ENCODE data around the gene SDF4.

SDF4 gene

GRCh38 chr1:1259951-1260600, 28.3 kb upstream of the SDF4 start:
- peaks cover 57% of the 10 kb centered on the region for H3K36me3 ChIP-seq (ENCODE audit: control insufficient read depth, insufficient read depth, low read length)
- H3K4me3 ChIP-seq (ENCODE audit: insufficient read depth, low read depth, low read length, poor library complexity, severe bottlenecking): no peak overlapping the region
- DNase-seq: no peak
- no peak overlapping the region for H3K27ac ChIP-seq (ENCODE audit: insufficient read depth, low read length, poor library complexity, severe bottlenecking)
- H3K9me3 ChIP-seq (ENCODE audit: control insufficient read depth, low read length): no peaks in the 10 kb centered on the region
- H3K4me1 ChIP-seq (ENCODE audit: control insufficient read depth, insufficient read depth, low read length, poor library complexity, severe bottlenecking): peaks cover 4% of the 10 kb centered on the region
- no peaks in the 10 kb centered on the region for H3K27me3 ChIP-seq (replicated peaks; ENCODE audit: control insufficient read depth, insufficient read depth, low read length, poor library complexity, severe bottlenecking)

- peaks cover 58% of the 10 kb centered on the region for H3K36me3 ChIP-seq (ENCODE audit: control insufficient read depth, insufficient read depth, low read length)
- no peaks in the 10 kb centered on the region for H3K9me3 ChIP-seq (ENCODE audit: control insufficient read depth, low read length)
- no peaks in the 10 kb centered on the region for H3K27me3 ChIP-seq (replicated peaks; ENCODE audit: control insufficient read depth, insufficient read depth, low read length, poor library complexity, severe bottlenecking)
- no peak overlapping the region for H3K27ac ChIP-seq (ENCODE audit: insufficient read depth, low read length, poor library complexity, severe bottlenecking)
- no peak overlapping the region for H3K4me3 ChIP-seq (ENCODE audit: insufficient read depth, low read depth, low read length, poor library complexity, severe bottlenecking)
- no peak for DNase-seq
- H3K4me1 ChIP-seq (ENCODE audit: control insufficient read depth, insufficient read depth, low read length, poor library complexity, severe bottlenecking): peaks cover 4% of the 10 kb centered on the region
Observed at GRCh38 chr1:1259540-1259939, 27.7 kb upstream of the SDF4 start.

- Histone ChIP-seq H3K27me3 (replicated peaks; ENCODE audit: control insufficient read depth, insufficient read depth, low read length, poor library complexity, severe bottlenecking) (no peaks in the 10 kb centered on the region), H3K27ac (ENCODE audit: insufficient read depth, low read length, poor library complexity, severe bottlenecking) (no peak overlapping the region), H3K4me1 (ENCODE audit: control insufficient read depth, insufficient read depth, low read length, poor library complexity, severe bottlenecking) (peaks cover 4% of the 10 kb centered on the region), H3K36me3 (ENCODE audit: control insufficient read depth, insufficient read depth, low read length) (peaks cover 56% of the 10 kb centered on the region), H3K9me3 (ENCODE audit: control insufficient read depth, low read length) (no peaks in the 10 kb centered on the region), H3K4me3 (ENCODE audit: insufficient read depth, low read depth, low read length, poor library complexity, severe bottlenecking) (no peak overlapping the region)
- no peak for DNase-seq
Observed at GRCh38 chr1:1259119-1259488, 27.3 kb upstream of the SDF4 start.

- Histone ChIP-seq H3K27me3 (replicated peaks; ENCODE audit: control insufficient read depth, insufficient read depth, low read length, poor library complexity, severe bottlenecking) (no peaks in the 10 kb centered on the region), H3K4me1 (ENCODE audit: control insufficient read depth, insufficient read depth, low read length, poor library complexity, severe bottlenecking) (peaks cover 4% of the 10 kb centered on the region), H3K27ac (ENCODE audit: insufficient read depth, low read length, poor library complexity, severe bottlenecking) (no peak overlapping the region), H3K36me3 (ENCODE audit: control insufficient read depth, insufficient read depth, low read length) (peaks cover 44% of the 10 kb centered on the region), H3K4me3 (ENCODE audit: insufficient read depth, low read depth, low read length, poor library complexity, severe bottlenecking) (no peak overlapping the region), H3K9me3 (ENCODE audit: control insufficient read depth, low read length) (no peaks in the 10 kb centered on the region)
- no peak for DNase-seq
Observed at GRCh38 chr1:1256956-1257871, 25.4 kb upstream of the SDF4 start.

- peaks cover 10% of the 10 kb centered on the region for H3K4me1 ChIP-seq (ENCODE audit: control insufficient read depth, insufficient read depth, low read length, poor library complexity, severe bottlenecking)
- no peaks in the 10 kb centered on the region for H3K9me3 ChIP-seq (ENCODE audit: control insufficient read depth, low read length)
- no peak overlapping the region for H3K27ac ChIP-seq (ENCODE audit: insufficient read depth, low read length, poor library complexity, severe bottlenecking)
- DNase-seq: no peak
- peaks cover 41% of the 10 kb centered on the region for H3K36me3 ChIP-seq (ENCODE audit: control insufficient read depth, insufficient read depth, low read length)
- H3K4me3 ChIP-seq (ENCODE audit: insufficient read depth, low read depth, low read length, poor library complexity, severe bottlenecking): no peak overlapping the region
- no peaks in the 10 kb centered on the region for H3K27me3 ChIP-seq (replicated peaks; ENCODE audit: control insufficient read depth, insufficient read depth, low read length, poor library complexity, severe bottlenecking)
Observed at GRCh38 chr1:1255611-1256010, 23.8 kb upstream of the SDF4 start.

- Histone ChIP-seq H3K36me3 (ENCODE audit: control insufficient read depth, insufficient read depth, low read length) (peaks cover 36% of the 10 kb centered on the region), H3K4me1 (ENCODE audit: control insufficient read depth, insufficient read depth, low read length, poor library complexity, severe bottlenecking) (peaks cover 11% of the 10 kb centered on the region), H3K4me3 (ENCODE audit: insufficient read depth, low read depth, low read length, poor library complexity, severe bottlenecking) (no peak overlapping the region), H3K27me3 (replicated peaks; ENCODE audit: control insufficient read depth, insufficient read depth, low read length, poor library complexity, severe bottlenecking) (no peaks in the 10 kb centered on the region), H3K27ac (ENCODE audit: insufficient read depth, low read length, poor library complexity, severe bottlenecking) (no peak overlapping the region), H3K9me3 (ENCODE audit: control insufficient read depth, low read length) (no peaks in the 10 kb centered on the region)
- DNase-seq: no peak
Observed at GRCh38 chr1:1255078-1255477, 23.3 kb upstream of the SDF4 start.

- no peak for DNase-seq
- Histone ChIP-seq H3K36me3 (ENCODE audit: control insufficient read depth, insufficient read depth, low read length) (peaks cover 32% of the 10 kb centered on the region), H3K27me3 (replicated peaks; ENCODE audit: control insufficient read depth, insufficient read depth, low read length, poor library complexity, severe bottlenecking) (no peaks in the 10 kb centered on the region), H3K27ac (ENCODE audit: insufficient read depth, low read length, poor library complexity, severe bottlenecking) (no peak overlapping the region), H3K4me1 (ENCODE audit: control insufficient read depth, insufficient read depth, low read length, poor library complexity, severe bottlenecking) (peaks cover 11% of the 10 kb centered on the region), H3K9me3 (ENCODE audit: control insufficient read depth, low read length) (no peaks in the 10 kb centered on the region), H3K4me3 (ENCODE audit: insufficient read depth, low read depth, low read length, poor library complexity, severe bottlenecking) (no peak overlapping the region)
Observed at GRCh38 chr1:1254667-1254998, 22.8 kb upstream of the SDF4 start.

- Histone ChIP-seq H3K9me3 (ENCODE audit: control insufficient read depth, low read length) (no peaks in the 10 kb centered on the region), H3K27me3 (replicated peaks; ENCODE audit: control insufficient read depth, insufficient read depth, low read length, poor library complexity, severe bottlenecking) (no peaks in the 10 kb centered on the region), H3K36me3 (ENCODE audit: control insufficient read depth, insufficient read depth, low read length) (peaks cover 29% of the 10 kb centered on the region), H3K4me3 (ENCODE audit: insufficient read depth, low read depth, low read length, poor library complexity, severe bottlenecking) (no peak overlapping the region), H3K4me1 (ENCODE audit: control insufficient read depth, insufficient read depth, low read length, poor library complexity, severe bottlenecking) (peaks cover 11% of the 10 kb centered on the region), H3K27ac (ENCODE audit: insufficient read depth, low read length, poor library complexity, severe bottlenecking) (no peak overlapping the region)
- no peak for DNase-seq
Observed at GRCh38 chr1:1253972-1254666, 22.3 kb upstream of the SDF4 start.

- no peak overlapping the region for H3K27ac ChIP-seq (ENCODE audit: insufficient read depth, low read length, poor library complexity, severe bottlenecking)
- no peak for DNase-seq
- H3K36me3 ChIP-seq (ENCODE audit: control insufficient read depth, insufficient read depth, low read length): peaks cover 29% of the 10 kb centered on the region
- peaks cover 11% of the 10 kb centered on the region for H3K4me1 ChIP-seq (ENCODE audit: control insufficient read depth, insufficient read depth, low read length, poor library complexity, severe bottlenecking)
- no peaks in the 10 kb centered on the region for H3K9me3 ChIP-seq (ENCODE audit: control insufficient read depth, low read length)
- H3K27me3 ChIP-seq (replicated peaks; ENCODE audit: control insufficient read depth, insufficient read depth, low read length, poor library complexity, severe bottlenecking): no peaks in the 10 kb centered on the region
- H3K4me3 ChIP-seq (ENCODE audit: insufficient read depth, low read depth, low read length, poor library complexity, severe bottlenecking): no peak overlapping the region
Observed at GRCh38 chr1:1253314-1253713, 21.5 kb upstream of the SDF4 start.

- peaks cover 20% of the 10 kb centered on the region for H3K4me1 ChIP-seq (ENCODE audit: control insufficient read depth, insufficient read depth, low read length, poor library complexity, severe bottlenecking)
- peaks cover 17% of the 10 kb centered on the region for H3K36me3 ChIP-seq (ENCODE audit: control insufficient read depth, insufficient read depth, low read length)
- H3K27ac ChIP-seq (ENCODE audit: insufficient read depth, low read length, poor library complexity, severe bottlenecking): peak overlapping the region; percentile 75
- no peak overlapping the region for H3K4me3 ChIP-seq (ENCODE audit: insufficient read depth, low read depth, low read length, poor library complexity, severe bottlenecking)
- H3K27me3 ChIP-seq (replicated peaks; ENCODE audit: control insufficient read depth, insufficient read depth, low read length, poor library complexity, severe bottlenecking): peaks cover 5% of the 10 kb centered on the region
- peak in 2 of 3 donors; percentile 58 to 63 for DNase-seq
- H3K9me3 ChIP-seq (ENCODE audit: control insufficient read depth, low read length): no peaks in the 10 kb centered on the region
Observed at GRCh38 chr1:1250786-1251284, 19.0 kb upstream of the SDF4 start.
